GM18499 (cell line): ENCODE measurements around the gene RAB30.

Source experiments
- ATAC-seq: cut with Tn5 transposase; IDR thresholded peaks from one replicate; pipeline ENCODE4 v1.9.1; 2021; ENCODE audit warnings: moderate number of reproducible peaks; ENCODE audit not compliant: insufficient read depth, unreplicated experiment

Gene RAB30

DNA sequence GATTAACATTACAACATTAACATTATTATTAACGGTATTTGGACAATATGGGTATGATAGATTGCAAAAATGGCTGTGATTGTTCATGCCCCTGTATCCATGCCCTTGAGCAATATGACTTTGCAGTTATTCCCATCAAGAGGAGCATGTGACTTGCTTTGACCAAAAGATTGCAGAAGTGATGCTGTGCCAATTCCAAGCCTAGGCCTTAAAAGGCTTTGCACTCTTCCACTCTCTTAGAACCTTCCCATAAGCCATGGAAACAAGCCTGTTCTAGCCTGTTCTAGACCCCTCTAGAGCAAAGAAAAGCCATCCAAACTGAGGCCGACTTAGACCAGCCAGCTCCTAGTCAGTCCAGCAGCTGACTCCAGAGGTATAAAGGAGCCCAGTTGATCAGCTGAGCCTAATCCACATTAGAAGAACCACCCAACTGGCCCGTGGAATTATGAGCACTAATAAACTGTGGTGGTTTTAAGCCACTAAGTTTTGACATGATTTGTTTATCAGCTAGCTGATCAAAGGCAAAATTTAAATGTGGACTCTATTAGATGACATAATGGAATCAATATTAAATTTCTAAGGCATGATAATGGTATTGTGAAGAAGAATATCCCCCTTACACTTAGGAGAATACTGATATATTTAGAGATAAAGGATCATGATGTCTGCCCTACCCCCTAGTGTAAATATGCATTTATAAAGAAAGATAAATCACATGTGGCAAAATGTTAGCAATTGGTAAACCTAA lies 28.6 kb downstream of the RAB30 start:
- ATAC-seq, result no peak

DNA sequence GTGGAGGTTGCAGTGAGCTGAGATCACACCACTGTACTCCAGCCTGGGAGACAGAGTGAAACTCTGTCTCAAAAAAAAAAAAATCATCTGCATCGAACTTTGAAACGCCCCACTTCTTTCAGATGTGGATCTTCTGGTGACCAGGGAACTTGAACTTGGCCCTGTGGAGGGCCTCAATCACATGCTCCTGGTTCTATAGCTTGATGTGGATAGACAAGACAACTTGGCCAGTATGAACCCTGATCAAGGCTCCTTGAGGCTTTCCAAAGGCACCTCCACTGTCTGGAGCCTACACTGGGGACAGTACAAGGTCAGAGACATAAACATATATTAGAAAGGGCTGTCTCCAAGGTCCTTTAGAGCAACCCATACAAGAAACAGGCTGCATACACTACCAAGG lies 30.6 kb downstream of the RAB30 start:
- no peak for ATAC-seq

DNA sequence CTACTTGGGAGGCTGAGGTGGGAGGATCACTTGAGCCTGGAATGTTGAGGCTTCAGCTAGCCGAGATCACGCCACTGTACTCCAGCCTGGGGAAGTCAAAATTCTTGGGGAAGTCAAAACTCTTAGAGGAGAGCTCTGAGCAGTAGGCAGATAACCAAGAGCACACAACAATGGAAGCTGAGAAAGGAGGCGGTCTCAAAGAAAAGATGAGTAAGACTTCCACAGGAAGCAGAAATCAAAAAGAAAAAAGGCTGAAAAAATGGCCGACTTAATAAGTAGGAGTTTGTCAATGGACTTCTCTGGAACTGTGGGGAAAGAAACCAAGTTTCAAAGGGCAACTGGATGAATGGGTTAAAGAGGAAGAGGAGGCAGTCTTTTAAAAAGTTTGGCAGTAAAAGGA lies 32.1 kb downstream of the RAB30 start:
- ATAC-seq, result no peak

DNA sequence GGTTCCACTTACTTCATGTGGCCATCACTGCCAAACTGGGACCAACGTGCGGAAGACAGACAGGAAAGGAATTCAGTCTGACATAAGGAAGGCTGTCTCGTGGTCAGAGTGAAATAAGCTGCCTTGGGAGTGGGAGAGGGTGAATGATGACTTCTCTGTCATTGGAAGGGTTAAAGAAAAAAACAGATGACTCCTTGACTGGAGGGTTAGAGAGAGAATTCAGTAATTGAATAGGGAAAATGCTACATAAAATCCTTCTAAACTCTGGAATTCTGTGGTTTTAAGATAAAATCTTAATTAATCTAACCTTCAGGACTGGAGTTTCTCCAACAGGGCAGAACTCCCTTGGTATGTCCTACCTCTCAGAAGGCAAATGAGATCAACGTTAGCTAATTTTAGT lies 33.8 kb downstream of the RAB30 start:
- no peak for ATAC-seq

DNA sequence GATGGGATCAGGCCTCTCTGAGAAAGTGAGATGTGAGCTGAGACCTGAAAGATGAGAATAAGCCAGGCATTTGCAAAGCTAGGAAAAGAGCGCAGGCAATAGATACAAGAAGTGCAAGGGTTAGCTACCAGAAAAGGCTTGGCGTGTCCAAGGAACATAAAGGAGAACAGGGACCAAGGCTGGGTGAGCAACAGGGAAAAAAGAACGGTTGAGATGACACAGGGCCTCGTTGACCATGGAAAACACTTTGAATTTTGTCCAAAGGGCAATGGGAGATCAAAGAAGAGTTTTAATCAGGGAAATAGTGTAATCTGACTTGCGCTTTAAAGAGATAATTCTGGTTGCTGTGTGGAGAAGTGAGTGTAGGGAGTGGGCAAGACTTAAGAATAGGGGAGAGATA lies 35.0 kb downstream of the RAB30 start:
- ATAC-seq, result no peak

DNA sequence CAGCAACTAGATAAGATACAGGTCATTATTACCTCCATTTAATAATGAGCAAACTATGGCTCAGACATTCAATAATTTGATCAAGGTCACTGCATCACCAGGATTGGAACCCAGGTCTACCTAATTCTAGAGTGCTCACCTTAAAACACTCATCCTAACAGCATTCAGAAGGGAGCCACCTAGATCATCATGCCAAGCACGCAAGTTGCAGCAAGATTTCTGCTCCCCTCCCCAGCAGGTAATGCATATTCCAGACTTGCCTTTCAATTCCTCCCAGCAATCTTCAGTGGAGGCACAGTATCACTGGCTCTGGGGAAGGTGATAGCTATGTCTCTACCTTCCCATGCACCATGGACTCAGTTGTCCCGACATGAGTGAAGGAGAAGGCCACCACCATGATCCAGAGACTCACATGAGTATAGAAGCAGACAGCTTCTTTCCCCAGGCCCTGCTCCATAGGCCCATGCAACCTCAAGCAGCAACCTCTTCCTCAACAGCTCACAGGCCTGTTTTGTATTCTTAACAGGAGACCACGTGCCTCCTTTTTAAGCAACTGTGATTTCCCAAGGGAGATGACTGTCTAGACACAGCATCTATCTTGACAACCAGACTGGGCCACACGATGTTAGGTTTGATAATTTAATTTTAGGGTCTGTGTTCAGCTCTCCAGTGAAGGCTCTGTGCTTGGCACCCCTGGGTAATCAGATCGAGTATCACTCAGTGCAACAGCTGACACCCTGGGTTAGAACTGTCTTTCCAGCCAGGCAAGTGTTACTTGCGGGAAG lies 36.4 kb downstream of the RAB30 start:
- peak; percentile 57 for ATAC-seq

DNA sequence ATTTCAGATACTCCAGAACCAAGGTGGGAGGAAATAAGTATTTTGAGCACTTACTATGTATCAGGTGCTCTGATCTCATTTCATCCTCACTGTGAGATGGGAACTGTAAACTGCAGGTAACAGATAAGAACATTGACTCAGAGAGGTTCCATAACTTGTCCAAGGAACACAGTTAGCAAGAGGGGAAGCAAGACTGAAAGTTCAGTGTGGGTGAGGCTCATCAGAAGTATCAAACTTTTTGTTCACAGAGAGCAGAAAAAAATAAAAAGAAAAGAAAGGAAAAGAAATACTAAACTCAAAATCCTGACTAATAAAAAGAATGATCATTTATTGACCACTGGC lies 37.1 kb downstream of the RAB30 start:
- ATAC-seq, result no peak

DNA sequence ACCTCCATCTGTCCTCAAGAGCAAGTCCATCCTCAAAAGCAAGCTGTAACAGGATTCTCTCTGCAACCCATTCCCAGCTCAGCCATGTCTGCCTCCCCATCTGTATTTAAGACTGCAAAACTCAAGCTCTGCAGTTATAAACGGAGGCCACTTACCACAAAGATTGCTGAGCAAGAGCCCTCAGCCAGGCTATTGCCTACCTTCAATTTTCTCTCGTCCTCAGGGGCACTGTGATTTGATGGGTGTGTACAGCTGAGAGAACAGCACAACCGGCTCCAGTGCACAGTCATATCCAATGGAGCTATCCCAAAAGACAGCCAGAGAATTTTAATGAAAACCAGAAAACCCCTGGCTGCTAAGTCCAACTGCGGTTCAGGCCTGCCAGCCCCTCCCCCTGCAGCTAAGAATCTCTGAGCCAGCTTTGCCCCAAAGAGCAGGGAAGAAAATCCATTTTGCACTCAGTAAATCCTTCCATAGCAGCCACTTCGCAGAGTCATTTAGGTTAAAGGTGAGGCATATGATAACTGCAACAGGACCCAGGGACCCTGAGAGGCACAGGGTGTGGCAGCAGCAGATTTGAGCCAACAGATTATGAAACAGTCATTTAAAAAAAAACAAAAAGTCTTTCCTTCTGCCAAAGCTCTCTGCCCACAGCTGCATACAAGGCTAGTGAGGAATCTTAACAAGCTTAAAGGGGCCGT lies 37.6 kb downstream of the RAB30 start:
- no peak for ATAC-seq

DNA sequence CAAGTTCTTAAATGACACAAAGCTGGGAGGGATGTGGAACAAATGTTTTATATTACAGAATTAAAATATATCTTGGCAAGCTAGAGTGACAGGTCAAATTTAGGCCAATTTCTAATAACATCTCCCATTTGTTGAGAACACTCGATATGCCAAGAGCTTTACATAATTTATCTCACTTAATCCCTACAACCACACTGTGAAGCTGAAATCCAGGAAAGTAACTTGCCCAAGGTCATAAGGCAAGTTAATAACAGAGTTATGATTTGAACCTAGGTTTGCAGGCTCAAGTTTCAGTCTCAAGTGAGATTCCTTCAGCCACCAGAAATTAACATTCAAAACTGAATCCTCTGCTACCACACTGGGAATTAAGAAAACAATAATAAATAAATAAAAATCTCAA lies 38.3 kb downstream of the RAB30 start:
- no peak for ATAC-seq

DNA sequence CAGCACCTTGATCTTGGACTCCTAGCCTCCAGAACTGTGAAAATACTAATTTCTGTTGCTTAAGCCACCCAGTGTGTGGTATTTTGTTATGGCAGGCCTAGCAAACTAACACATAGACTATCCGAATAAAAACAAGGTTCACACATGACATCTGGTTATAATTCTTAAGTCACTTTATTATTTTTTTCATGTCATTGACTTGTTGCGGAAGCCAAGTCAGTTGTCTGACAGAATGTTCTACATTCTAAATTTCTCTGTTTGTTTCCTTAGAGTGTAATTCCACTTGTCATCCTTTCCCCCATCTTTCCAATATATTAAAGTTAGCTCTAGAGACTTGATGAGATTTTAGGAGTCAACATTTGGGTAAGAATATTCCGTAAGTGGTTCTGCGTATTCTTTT lies 40.6 kb downstream of the RAB30 start:
- no peak for ATAC-seq

DNA sequence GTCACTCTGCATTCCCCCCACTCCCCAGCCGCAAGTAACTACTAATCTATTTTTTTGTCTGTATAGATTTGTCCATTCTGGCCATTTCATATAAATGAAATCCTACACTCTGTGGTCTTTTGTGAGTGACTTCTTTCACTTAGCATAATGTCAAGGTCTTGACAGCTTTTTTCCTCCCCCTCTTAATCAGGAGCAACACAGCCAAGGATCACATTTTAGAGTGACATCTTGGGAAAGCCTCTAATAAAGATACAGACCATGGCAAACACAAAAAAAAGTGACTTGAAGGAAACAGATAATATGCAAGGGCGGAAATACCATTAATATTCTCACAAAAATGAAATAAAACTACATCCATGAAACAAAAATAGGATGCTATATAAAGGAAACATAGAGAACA lies 43.9 kb downstream of the RAB30 start:
- ATAC-seq, result no peak

DNA sequence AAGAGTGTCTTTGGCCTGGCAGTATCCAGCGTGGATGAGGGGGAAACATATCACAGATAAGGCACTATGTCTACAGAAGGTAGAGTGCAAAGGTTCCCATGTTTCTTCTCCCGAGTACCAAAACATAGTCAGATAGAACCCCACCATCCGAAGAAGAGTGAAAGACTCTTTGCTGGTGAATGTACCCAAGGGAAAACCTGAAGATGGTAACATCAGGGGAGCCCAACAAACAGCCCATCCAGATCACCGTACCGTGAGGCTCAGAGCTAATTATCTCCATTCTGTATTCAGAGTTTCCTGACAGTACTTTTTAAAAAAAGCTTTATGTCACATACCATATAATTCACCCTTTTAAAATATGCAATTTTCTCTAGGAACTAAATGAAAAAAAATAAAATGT lies 44.4 kb downstream of the RAB30 start:
- no peak for ATAC-seq

DNA sequence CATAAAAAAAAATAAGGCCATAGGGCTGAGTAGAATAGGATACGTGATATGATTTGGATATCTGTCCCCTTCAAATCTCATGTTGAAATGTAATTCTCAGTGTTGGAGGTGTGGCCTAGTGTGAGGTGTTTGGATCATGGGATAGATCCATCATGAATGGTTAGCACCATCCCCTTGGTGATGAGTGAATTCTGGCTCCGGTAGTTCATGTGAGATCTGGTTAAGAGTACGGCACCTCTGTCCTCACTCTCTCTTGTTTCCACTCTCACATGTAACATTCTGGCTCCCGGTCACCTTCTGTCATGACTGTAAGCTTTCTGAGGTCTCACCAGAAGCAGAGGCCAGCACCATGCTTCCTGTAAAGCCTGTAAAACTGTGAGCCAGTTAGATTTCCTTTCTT lies 45.5 kb downstream of the RAB30 start:
- no peak for ATAC-seq

DNA sequence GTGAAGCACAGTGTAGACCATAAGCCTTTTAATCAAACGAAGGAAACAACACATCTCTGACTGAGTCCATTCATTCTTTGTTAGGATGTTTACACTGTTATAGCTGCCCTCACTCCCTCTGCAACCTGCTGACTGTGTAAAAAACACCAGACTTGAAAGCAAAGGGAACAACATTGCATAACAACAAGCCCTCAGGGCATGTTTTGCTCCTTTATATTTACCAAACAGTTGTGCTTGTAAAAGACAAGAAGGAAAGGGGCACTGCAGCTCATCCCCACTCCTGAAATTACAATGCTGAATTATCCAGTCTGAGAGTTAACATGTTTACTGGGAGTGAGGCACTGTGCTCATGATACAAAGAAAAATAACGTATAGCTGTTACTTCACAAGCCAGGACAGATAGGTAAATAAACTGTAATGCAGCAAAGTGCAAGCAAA lies 46.4 kb downstream of the RAB30 start:
- ATAC-seq, result no peak

DNA sequence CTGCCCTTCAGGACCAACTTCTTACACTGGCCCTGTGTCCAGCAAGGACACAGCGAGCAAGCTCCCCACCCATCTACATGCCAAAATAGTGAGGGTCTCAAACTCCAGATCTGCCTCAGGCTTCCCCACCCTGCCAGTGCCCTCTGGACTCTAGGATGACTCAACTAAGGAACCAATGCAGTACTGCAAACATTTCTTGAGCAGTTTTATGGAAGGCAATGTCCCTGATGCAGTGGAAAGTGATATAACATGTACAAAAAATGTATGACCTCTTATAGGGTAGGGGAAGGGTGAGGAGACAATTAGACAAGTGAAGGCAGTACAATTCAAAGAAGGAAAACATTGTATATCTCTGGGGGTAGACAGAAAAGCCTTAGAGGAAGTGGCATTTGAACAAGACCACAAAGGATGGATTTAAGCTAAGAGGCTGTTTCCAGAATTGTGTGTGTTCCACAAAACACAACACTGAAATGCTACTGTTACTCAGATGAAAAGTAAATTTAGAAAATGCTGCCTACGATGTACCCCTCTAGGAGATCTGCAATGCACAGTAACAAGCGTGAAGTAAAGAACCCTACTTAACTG lies 47.3 kb downstream of the RAB30 start:
- ATAC-seq, result no peak

DNA sequence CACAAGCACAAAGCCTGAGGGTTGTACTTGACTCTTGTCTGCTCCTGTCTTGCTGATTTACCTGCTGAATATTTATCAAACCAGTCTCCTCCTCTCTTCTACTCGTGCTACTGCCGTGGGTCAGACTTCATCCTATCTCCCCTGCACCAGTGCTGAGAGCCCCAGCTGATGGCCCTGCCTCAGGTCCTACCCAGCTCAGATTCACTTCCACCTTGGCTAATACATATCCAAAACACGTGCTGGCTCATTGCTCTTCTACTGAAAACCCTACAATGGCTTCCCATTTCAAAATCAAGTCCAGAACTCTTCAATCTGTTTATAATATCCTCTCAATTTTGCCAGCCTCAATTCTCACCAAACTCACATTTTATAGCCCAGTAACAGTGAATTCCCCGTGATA lies 48.3 kb downstream of the RAB30 start:
- ATAC-seq, result no peak

DNA sequence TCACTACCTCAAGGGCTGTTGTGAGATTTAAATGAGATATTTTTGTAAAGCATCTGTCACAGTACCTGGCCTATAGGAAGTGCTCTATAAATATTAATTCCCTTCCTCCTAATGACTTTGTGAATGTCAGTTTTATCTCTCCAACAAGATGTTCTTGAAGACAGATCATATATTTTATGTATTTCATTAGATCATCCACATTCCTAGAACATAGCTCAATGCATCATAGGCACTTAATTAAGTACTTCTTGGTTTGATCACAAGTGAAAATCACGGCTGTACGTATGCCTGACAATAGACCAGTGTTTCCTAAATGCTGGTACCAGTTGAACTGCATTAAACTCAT lies 49.9 kb downstream of the RAB30 start:
- no peak for ATAC-seq

DNA sequence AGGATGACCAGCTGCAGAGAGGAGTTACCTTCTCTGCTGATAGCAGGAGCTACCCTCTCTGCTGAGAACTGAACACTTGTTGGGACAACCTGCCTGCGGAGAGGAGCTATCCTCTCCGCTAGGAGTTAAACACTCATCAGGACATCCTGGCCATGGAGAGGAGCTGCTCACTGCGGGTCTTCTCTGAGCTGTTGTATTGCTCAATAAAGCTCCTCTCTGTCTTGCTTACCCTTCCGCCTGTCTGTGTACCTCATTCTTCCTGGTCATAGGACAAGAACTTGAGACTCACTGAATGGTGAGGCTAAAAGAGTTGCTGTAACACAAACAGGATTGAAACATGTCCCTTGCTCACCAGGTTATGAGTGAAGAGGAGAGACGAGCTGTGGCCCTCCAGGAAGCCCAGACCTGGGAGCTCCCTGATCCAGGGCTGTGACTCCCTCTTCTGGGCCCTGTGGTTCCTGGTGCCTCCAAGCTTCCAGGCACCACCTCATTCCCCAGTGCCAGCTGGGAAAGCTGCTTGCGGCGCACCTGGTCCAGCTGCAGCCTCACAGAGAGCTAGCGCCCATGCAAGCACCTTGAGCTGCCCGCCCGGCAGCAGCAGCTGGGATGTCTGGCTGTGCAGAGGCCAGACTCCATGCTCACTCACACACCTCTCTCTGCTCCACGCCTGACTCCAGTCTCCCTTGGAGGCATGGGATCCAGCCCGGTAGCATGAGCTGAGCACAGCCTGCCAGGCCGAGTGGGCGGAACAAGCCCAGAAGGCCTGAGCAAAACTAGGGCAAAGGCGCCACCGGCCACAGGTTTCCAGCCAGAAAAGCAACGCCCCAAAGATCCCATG lies 50.5 kb downstream of the RAB30 start:
- no peak for ATAC-seq

DNA sequence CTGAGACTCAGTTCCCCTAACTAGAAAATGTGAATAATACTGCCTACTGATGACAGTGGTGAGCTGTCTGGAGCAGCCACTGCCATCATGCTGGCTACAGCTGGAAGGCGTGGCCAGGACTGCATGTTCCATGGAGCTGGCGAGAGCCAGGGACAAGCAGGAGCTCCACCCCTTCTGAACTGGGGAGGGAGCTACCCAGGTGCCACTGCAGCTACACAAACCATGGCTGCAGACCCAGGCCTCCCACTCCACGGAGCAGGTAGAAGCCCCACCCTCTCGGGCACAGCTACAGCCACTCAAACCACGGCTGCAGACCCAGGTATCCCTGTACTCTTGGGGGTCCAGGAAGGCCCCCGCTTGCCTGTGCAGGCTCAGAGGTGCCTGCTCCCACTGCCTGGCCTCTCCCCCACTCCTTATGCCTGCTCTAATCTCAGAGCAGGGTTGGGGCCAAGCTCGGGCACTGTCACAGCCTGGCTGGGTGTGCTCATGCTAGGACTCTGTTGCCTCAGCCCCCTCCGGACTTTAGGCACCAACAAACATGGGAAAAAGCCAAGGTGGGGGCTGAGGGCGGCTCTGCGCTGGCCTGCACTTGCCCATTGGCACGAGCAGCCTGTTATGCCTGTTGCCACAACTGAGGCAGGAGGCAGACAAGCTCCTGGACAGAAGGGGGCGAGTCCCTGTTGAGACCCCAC lies 51.7 kb downstream of the RAB30 start:
- ATAC-seq, result no peak

DNA sequence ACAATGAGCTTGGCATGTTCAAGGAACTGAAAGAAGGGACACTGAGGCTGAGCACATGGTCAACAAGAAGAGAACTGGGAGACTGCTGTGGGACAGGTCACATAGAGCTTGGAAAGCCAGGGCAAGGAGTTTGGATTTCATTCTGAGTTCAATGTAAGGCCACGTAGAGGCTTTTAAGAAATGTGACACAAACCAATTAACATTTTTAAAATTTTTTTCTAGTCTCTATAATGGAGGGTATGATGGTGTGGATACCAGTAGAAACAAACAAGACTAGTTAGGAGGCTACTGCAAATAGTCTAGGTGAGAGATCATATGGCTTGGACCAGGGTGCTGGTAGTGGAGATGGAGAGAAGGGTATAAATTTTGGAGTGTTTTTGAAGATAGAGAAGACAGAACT lies 56.7 kb downstream of the RAB30 start:
- ATAC-seq, result no peak
